Measurements from ENCODE around the gene LRP5.

LRP5 gene

DNA sequence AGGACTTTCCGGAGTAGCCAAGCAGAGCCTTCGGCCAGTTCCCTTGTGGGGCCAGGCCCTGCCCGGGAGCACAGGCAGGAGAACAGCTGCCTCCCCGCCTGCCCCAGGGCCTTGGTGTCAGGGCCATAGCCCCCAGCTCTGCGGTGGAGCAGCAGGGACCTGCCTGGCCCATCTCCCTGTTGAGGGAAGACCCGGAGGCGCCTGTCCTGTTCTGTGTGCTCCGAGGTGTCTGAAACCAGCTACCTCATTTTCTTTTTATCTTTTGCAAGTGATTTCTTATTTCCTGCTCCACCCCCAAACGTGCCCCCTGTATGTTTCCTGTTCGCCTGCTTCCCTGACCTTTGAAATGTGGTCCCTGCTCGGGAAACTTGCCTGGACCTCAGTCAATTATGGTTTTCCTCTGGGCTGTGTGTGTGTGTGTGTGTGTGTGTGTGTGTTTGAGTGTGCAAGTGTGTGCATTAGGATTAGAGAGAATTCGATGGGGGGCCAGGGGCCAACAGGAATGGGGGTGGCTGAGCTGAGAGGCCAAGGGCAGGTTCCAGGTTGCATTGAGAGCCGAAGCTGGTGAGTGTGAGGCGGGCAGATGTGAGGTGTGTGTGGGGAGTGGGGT, 19.1 kb downstream of the LRP5 start:
- H3K4me3 ChIP-seq (ENCODE audit: low read depth, low read length) = no peak overlapping the region
- TF ChIP-seq, protein P1, sequence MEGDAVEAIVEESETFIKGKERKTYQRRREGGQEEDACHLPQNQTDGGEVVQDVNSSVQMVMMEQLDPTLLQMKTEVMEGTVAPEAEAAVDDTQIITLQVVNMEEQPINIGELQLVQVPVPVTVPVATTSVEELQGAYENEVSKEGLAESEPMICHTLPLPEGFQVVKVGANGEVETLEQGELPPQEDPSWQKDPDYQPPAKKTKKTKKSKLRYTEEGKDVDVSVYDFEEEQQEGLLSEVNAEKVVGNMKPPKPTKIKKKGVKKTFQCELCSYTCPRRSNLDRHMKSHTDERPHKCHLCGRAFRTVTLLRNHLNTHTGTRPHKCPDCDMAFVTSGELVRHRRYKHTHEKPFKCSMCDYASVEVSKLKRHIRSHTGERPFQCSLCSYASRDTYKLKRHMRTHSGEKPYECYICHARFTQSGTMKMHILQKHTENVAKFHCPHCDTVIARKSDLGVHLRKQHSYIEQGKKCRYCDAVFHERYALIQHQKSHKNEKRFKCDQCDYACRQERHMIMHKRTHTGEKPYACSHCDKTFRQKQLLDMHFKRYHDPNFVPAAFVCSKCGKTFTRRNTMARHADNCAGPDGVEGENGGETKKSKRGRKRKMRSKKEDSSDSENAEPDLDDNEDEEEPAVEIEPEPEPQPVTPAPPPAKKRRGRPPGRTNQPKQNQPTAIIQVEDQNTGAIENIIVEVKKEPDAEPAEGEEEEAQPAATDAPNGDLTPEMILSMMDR (IDR thresholded peaks at IDR 0.05; ENCODE audit: borderline replicate concordance, insufficient read depth, low read depth, low read length) = no peak

DNA sequence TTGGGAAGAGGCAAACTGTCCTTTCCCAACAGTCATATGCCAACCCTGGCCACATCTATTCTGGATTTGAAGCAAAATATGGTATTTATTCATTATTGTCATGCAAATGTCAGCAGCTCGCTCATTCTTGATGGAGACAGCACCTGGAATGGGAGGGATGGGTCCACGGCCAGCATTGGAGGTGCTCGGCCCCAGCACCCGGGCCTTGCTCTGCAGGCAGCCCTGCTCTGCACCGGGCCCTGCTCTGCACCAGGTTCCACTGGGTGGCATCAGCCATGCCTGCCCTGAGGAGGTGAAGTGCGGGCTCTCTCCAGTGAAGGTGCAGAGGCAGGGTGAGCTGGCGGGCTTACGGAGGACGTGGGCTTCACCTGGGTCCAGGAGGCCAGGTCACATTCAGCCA, 19.8 kb downstream of the LRP5 start:
- H3K4me3 ChIP-seq (ENCODE audit: low read depth, low read length) = no peak overlapping the region
- TF ChIP-seq, protein P1 (IDR thresholded peaks at IDR 0.05; ENCODE audit: borderline replicate concordance, insufficient read depth, low read depth, low read length) = no peak

DNA sequence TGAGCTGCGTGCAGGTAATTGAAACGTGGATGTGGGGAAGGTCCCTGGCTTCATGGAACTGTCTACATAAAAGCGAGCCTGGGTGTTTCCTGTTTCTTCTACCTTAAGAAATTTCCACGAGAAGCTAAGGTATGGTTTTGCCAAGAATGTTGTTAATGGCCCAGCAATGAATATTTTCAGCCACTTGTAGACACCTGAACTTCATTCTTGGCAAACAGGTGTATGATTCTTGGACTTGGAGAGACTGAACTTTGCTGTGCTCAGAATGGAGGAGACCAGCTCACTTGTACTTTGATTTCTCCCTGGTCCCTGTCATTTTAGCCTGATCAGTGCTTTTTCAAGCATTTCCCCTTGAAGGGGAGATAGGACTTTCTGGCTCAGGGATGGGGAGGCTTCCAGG, 20.8 kb downstream of the LRP5 start:
- no peak overlapping the region for H3K4me3 ChIP-seq (ENCODE audit: low read depth, low read length)
- TF ChIP-seq, protein P1 (IDR thresholded peaks at IDR 0.05; ENCODE audit: borderline replicate concordance, insufficient read depth, low read depth, low read length) = no peak

DNA sequence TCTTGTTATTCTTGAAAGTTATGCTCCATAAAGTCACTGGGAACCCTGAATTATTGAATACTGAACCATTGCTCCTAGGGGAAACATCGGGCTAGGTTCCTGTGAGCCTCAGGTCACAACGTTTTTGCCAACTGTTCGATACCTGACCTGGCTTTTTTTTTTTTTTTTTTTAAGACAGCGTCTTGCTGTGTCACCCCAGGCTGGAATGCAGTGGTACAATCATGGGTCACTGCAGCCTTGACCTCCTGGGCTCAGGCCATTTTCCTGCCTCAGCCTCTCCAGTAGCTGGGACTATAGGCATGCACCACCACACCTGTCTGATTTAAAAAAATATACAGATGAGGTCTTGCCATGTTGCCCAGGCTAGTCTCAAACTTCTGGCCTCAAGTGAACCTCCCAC, 22.5 kb downstream of the LRP5 start:
- TF ChIP-seq, protein P1 (IDR thresholded peaks at IDR 0.05; ENCODE audit: borderline replicate concordance, insufficient read depth, low read depth, low read length) = no peak
- H3K4me3 ChIP-seq (ENCODE audit: low read depth, low read length) = no peak overlapping the region

DNA sequence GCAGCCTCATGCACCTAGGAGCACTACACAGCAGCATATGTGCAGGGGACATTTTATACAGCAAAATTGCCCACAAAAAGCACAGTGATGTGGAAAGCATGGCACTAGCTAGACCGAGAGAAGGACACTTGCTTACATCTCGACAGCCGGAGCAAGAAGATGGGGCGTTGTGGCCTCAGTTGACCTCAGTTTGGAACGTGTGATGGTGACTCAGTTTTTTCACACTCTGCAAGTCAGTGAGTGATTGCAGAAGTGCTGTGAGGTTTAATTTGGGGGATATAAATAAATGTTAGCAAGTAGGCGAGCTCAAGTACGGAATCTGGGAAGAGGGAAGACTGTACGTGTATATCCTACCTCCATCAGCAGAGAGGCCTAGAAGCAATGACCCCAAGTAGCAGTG, 23.3 kb downstream of the LRP5 start:
- H3K4me3 ChIP-seq (ENCODE audit: low read depth, low read length) = no peak overlapping the region
- TF ChIP-seq, protein P1 (IDR thresholded peaks at IDR 0.05; ENCODE audit: borderline replicate concordance, insufficient read depth, low read depth, low read length) = no peak

DNA sequence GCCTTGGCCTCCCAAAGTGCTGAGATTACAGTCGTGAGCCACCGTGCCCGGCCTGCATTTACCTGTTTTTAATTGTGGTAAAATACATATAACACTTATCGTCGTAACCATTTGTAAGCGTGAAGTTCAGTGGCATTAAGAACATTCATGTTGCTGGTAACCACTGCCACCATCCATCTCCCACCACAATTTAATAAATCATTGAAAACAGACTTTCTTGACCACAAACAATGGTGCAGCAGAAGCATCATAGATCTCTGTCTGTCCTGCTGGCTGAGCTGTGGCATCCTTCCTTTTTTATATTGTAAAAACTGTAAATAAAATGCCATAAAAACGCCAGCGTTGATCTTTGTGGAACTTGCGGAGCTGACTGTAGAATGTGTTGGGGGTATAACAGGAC, 24.3 kb downstream of the LRP5 start:
- H3K4me3 ChIP-seq (ENCODE audit: low read depth, low read length) = no peak overlapping the region

DNA sequence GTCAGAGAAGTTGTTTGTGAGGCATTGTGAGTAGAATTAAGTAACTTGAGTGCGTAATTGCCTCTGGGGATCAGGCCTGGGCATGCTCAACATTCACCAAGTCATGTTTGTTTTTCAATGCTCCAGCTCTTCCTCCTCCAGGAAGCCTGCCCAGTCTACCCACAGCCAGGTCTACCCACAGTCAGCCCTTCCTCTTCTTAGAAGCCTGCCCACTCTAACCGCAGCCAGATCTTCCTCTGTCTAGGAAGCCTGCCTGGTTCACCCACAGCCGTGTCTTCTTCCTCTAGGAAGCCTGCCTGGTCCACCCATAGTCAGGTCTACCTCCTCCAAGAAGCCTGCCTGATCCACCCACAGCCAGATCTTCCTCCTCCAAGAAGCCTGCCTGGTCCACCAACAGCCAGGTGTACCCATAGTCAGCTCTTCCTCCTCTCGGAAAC, 25.0 kb downstream of the LRP5 start:
- TF ChIP-seq, protein P1 (IDR thresholded peaks at IDR 0.05; ENCODE audit: borderline replicate concordance, insufficient read depth, low read depth, low read length) = no peak

More for the DNA sequence above, 24.3 kb downstream of the LRP5 start:
- TF ChIP-seq, protein P1 (IDR thresholded peaks at IDR 0.05; ENCODE audit: borderline replicate concordance, insufficient read depth, low read depth, low read length) = no peak

More for the DNA sequence above, 25.0 kb downstream of the LRP5 start:
- no peak overlapping the region for H3K4me3 ChIP-seq (ENCODE audit: low read depth, low read length)
